PC-9 (cell line): ENCODE measurements around the gene CES1.
"Not testable (repeated sequence)": the region's sequence is repeated elsewhere in the genome, so short reads cannot be mapped to it uniquely, and the experiment has no call there.

Experiments
- EZH2 ChIP-seq: fragments of 200-600 bp; sonication (generic); IDR thresholded peaks from 2 replicates; pipeline ENCODE4 v1.8.0; 2017; ENCODE audit warnings: antibody characterized with exemption, low read depth
- TF ChIP-seq, protein P1 (sequence below): fragments of 200-600 bp; sonication (generic); conservative IDR thresholded peaks from 2 replicates; pipeline ENCODE4 v1.6.1; 2017; ENCODE audit warnings: mixed run types, antibody characterized with exemption, mild to moderate bottlenecking, moderate library complexity

DNA sequence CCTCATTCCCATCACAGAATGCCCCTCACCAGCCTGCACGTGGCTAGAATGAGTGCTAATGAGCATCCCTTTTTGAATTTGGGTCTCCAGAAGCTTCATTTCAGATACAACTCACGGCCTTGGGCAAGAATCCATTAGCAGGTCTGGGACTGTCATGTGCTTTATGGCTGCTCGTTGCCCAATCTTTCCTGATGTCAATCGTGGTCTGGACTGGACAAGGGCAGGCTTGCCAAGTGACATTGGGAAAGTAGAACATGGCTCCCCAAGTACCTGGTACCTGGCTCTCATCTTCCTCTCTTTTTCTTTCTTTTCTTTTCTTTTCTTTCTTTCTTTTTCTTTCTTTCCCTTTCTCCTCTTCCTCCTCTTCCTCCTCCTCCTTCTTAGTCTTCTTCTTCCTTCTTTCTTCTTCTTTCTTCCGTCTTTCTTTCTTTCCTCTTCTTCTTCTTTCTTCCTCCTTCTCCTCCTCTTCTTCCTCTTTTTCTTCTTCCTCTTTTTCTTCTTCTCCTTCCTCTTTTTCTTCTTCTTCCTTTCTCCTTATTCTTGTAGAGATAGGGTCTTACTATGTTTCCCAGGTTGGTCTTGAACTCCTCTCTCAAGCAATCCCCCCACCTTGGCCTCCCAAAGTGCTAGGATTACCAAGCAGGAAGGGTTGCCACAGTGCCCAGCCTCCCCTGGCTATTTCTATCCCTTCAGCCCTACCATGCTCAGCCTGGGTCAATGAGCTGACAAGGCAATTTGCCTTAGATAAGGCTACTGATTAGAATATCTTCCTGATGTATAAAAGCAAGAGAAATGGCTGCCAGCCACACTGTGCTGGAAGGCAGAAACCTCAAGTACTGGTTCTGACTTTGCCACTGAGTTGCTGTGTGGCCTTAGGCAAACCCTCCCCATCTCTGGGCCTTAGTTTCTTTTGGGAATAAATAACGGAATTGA lies 75.0 kb downstream of the CES1 start:
- TF ChIP-seq, protein P1, sequence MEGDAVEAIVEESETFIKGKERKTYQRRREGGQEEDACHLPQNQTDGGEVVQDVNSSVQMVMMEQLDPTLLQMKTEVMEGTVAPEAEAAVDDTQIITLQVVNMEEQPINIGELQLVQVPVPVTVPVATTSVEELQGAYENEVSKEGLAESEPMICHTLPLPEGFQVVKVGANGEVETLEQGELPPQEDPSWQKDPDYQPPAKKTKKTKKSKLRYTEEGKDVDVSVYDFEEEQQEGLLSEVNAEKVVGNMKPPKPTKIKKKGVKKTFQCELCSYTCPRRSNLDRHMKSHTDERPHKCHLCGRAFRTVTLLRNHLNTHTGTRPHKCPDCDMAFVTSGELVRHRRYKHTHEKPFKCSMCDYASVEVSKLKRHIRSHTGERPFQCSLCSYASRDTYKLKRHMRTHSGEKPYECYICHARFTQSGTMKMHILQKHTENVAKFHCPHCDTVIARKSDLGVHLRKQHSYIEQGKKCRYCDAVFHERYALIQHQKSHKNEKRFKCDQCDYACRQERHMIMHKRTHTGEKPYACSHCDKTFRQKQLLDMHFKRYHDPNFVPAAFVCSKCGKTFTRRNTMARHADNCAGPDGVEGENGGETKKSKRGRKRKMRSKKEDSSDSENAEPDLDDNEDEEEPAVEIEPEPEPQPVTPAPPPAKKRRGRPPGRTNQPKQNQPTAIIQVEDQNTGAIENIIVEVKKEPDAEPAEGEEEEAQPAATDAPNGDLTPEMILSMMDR, result not testable (repeated sequence)
- not testable (repeated sequence) for TF ChIP-seq EZH2
